GM18873 (cell line): Measurements from ENCODE around the gene BEGAIN.

ENCODE experiments used
- ATAC-seq: cut with Tn5 transposase; IDR thresholded peaks from one replicate; pipeline ENCODE4 v1.9.1; 2021; ENCODE audit warnings: mild to moderate bottlenecking, moderate library complexity, moderate number of reproducible peaks; ENCODE audit not compliant: unreplicated experiment, low FRiP score

BEGAIN gene, protein sequence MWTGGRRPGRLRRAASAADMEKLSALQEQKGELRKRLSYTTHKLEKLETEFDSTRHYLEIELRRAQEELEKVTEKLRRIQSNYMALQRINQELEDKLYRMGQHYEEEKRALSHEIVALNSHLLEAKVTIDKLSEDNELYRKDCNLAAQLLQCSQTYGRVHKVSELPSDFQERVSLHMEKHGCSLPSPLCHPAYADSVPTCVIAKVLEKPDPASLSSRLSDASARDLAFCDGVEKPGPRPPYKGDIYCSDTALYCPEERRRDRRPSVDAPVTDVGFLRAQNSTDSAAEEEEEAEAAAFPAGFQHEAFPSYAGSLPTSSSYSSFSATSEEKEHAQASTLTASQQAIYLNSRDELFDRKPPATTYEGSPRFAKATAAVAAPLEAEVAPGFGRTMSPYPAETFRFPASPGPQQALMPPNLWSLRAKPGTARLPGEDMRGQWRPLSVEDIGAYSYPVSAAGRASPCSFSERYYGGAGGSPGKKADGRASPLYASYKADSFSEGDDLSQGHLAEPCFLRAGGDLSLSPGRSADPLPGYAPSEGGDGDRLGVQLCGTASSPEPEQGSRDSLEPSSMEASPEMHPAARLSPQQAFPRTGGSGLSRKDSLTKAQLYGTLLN

DNA sequence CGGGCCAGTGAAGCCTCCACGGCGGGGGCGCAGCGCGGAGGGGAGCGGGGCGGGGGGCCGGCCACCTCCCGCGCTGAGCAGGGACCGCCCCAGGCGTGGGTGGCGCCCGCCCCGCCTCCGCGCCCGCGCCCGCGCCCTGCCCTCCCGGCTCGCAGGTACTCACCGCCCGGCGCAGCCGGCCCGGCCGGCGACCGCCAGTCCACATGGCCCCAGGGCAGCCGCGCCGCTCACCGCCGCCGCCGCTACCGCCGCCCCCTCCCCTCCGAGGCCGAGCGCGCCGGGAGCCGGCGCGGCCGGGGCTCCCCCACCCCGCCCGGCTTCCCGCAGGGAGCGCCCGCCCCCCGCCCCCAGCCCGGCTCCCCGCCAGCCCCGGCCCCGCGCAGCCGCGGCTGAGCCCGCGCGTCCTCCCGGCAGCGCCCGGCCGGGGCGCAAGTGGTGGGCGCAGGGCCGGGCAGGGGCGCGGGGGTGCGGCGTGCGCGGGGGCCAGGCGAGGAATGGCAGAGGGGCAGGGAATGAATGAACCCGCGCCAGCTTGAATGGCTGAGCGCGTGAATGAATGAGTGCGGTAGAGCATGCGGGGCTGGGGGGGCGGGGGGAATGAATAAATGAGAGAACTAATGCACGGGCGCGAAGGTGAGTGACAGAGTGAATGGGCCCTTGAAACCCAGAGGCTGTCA lies at the start of gene BEGAIN:
BEGAIN (minus strand) TSS at position 332 of the 677 bp plus-strand sequence; CDS start at position 205, 127 bp downstream.
- no peak for ATAC-seq

DNA sequence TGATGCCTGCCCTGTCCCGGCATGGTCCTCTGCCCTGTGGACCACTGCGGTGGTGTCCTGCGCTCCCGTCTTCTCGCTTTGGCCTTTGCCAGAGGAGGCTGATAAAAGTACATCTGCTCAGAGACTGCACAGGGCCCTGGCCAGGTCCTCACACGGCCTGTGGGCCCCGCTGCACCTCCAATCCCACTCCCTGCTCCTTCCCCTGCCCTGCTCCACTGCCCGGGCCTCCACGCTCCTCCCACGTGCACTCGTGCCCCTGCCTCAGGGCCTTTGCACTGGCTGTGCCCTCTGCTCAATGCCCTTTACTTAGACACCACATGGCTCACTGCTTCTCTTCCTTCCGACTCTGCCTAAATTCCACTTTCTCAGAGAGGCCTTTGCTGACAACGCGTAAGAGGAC lies 49.3 kb upstream of the BEGAIN start:
- ATAC-seq, result no peak

DNA sequence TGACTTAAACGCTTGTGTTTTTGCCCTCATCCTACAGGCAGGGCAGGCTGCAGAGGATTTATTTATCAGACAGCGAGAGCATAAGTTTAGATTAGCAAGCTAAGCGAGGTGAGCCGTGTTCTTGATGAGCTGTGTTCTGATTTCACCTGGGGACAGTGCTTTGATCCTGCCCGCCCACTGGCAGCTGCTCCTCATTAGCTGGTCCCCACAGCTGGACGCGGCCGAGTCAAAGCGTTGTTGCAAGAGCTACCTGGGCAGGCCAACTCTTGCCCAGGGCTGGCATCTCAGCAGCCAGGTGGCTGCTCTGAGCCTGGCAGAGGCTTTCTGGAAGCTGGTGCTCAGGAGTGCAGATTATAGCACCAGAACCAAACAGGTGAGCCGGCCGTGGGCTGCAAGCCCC lies 46.8 kb upstream of the BEGAIN start:
- ATAC-seq, result no peak

DNA sequence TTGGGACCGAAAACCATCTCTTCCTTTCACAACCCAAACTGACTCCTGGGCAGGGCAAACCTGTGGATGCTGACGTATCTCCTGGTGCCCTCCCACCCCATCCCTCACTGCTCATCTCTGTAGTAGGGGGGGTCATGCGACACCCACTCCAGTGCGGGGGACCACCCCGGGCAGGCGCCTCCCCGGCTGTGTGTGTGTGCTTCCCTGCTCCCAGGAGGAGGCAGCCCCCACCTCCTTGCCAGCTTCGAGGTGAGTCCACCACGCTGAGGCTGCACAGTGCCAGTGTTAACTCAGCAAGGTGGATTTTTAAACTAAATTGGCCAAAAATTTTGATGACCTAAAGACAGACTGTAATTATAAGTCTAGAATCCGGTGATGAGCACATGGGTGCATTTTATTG lies 46.2 kb upstream of the BEGAIN start:
- no peak for ATAC-seq

DNA sequence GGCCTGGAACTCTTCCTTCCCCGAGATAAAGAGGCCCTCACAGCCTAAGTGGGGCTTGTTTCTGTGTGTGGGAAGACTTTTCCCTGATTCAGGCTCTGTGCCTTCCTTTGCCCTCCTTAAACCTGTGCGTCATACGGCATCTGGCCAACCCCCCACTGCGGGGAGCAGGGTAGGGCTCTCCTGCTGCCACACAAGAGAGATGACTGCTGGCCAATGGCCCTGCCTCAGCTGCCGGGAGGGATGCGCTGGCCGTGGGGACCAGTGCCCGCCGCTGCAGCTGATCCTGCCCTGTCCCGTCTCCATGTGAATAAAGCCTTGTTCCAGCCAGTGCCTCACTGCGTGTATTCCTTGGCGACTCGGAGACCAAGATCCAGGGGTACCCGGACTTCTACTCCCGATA lies 42.5 kb upstream of the BEGAIN start:
- ATAC-seq, result no peak

DNA sequence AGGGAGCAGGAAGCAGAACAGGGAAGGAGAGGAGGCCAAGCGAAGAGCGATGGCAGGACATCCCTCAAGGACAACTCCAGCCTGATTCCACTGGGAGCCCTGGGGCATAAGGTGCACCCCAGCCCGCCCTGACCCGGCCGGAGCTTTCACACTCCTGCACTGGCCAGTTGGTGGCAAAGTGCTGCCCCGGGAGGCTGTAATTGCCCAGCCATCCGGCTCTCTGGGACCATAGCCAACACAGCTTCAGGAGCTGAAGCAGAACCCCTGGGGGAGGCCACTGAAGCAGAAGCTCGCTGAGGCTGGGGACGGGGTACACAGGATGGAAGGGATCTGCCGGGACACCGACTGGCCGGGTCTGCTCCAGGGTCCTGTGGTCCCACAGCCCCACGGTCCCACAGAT lies 41.9 kb upstream of the BEGAIN start:
- no peak for ATAC-seq

DNA sequence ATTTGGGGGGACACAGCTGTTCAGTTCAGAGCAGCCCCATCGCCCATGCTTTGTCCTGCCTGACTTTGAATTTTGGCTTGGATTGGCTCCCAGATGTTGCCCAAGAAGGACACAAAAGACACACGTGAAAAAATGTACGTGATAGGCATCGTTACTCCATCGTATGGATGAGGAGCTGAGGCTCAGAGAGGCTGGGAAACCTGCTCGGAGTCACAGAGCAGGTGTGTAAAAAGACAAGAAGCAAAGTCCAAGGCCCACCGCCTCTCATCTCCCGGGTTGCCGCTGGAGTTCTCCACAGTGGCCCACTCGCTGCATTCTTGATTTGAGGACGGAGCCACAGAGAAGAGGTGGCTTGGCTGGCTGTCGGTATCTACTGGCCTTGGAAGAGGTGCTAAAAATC lies 41.0 kb upstream of the BEGAIN start:
- ATAC-seq, result no peak

DNA sequence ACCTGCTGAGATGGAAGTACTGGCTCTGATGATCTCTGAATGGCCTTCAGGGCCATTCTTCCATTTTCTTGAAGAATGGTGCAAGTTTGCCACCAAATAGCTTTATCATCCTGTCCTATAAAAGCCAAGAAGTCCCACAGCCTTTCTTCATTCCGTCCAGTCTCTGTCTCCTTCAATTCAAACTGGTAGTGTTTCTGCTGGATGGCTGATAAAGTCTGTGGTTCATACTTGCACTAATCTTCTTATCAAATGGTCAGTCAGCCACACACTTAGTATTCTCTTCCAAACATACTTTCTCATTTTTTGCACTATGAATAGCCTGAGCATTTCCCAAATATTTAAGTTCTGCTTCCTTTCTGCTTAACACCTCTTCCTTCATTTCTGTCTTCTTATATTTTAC lies 39.4 kb upstream of the BEGAIN start:
- no peak for ATAC-seq

DNA sequence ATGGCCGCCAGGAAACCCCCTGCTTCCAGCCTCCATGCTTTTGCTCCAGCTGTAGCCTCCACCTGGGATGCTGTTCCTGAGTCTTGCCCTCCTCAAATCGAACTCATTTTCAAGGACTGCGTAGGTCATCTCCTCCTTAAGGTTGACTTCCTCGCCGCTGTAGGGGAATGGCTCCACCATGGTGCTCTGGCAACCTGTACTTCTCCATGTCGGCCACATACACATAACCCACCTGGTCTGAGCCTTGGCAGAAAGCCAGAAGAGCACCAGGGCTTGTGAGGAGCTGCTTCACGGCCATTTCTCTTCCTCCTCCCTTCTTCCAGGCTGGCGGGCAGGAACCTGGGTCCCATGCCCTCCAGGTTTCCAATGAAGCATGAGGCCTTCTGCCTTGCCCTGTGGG lies 36.7 kb upstream of the BEGAIN start:
- no peak for ATAC-seq

DNA sequence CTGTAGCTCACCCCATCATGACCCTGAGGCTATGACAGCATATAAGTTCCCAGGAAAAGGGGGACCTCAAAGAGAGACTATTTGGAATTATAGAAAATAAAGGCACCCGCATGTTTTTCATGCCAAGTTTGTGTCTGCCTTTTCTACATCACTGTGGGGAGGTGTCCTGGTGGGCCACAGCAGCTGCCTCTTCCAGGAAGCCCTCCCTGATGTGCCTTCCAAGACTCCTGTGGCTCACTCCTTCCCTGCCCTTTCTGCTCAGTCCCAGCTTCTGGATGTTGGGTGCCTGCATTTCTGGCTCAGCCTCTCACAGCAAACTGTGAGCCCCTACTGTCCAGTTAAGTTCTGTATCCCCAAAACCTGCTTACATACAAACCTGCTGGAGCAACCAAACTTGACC lies 36.3 kb upstream of the BEGAIN start:
- ATAC-seq, result no peak

DNA sequence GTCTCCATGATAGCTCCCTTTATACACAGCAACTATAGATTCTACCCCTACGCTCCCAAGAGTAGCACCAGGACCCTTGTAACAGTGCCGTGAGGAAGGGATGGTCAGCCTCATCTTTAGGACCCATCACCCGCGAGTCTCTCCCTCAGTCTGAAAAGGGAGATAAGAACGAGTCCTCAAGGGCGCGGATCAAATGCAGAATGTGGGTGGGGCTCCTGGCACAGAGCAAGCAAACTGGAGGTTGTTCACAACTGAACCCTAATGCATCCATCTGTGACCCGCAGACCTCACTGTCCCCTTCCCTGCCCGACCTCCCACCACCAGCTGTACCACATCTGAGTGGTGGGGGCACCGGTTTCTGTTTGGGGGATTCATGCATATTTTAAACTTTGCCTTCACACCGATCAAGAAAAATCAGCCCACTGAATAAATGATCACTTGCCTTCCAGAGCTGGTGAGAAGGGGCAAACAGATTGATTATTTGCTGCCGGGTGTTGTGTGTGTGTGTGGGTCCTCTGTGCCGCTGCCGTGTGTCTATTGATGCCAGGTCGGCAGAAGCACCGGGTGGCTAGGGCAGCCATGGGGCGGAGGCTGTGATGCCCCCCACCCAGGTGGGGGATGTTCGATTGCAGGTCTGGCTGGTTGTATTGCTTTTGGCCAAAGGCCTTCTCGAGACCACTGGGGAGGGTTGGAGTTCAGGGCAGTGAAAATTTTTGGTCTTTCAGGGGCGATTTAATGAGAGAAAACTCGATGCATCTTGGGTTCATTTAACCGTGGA lies 35.7 kb upstream of the BEGAIN start:
- no peak for ATAC-seq

DNA sequence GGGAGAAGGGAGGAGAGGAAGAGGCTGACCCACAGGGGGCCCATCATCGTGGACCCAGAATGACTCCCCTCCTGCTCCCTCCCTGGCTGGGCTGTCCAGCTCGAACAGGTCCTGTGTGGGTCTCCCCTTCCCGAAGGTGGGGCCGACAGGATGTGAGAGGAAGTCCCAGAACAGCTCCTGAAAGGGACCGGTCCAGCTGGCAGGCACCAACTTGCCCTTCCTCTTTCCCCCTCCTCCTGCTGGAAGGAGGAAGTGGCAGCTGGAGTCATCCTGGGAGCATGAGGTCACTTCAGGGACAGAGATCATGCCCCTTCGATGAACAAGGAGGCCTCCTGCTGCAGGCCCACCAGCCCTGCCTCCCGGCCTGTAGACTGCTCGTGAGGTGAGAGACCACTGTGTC lies 35.0 kb upstream of the BEGAIN start:
- ATAC-seq, result no peak

DNA sequence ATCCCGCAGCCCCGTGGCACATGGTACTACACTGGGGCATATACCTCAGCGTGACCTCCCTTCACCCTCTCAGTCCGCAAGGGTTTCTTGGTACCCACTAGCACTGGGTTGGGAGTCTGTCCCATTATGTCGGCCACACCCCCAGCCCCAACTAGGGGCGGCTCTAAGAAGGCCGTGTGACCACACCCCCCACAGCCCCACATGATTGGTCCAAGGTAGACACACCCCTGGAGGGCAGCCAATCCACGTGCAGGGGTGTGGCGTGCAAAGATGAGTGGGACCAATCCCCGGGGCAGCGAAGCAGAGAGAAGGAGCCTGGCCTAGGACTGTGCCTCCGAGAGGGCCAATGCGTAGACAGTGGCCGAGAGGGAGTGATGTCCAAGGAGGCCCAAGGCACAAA lies 34.6 kb upstream of the BEGAIN start:
- ATAC-seq, result no peak

DNA sequence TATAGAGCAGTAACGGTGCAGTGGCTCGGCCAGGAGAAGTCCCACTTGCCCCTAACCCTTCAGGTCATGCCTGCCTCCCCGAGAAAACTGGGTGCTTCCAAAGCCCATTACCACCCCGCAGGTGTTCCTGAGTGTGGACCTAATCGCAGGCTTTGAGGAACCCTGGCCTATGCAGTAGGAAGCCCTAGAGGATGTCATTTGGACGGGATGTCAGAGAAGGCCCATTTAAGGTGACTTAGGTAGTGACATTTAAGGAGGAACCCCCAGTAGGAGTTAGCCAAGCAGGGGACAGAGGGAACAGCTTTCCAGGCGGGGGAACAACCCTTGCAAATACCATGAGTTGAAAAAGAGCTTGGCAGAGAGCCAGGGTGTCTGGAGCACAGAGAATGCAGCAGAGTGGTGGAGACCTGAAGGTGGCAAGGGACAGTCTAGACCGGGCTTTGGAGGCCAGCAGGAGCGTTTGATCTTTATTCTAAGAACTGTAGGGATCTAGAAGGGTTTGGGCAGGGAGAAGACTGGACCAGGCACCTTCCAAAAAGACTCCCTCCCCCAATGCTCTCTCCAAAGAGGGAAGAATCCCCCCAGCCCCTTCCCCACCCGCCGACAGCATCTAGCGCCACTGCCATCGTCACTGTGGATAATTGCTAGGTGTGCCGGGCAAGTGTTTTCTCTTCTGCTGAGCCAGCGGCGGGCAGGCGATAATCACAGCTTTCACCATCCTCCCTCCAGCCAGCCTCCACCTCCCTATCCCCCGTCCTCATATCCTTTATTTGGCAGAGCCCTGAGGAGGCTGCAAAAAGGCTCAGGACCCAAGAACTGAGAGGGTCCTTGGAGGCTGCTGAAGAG lies 33.3 kb upstream of the BEGAIN start:
- no peak for ATAC-seq

DNA sequence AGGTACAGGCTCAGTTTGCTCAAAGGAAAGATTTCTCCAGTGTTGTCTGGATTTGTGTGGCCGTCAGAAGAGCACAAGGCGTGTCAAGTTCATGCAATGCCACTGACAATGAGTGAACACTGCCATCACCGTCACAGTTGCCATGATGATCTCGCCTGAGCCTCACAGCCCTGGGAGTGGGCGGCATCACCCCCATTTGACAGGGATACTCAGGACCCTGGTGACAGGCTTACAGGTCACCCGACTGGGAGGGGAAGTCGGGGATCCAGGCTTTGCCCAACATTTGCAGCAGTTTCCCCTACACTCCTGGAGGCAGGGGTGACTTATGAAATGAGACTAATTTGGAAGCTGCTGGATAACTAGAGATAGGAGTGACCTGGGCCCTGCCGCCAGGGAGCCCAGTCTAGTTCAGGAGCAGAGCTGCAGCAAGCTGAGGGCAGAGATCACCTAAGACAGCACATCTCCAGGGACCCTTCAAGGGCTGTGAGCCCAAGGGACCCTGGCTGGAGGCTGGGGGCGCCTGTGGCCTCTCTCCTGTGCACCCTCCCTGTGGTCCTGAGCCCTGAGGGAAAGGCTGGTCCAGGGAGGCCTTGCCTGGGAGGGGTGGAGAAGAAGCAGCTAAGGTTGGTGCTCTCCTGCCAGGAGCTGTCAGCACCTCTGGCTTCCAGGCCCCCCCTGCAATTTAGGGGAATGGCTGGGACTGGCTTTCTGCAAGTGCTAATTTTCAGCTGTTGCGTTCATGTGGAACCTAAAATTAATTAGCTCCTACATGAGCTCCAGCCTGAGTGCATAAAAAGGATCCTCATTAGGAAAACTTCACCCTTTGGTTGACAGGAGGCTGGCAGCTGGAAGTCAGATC lies 32.4 kb upstream of the BEGAIN start:
- ATAC-seq, result no peak

DNA sequence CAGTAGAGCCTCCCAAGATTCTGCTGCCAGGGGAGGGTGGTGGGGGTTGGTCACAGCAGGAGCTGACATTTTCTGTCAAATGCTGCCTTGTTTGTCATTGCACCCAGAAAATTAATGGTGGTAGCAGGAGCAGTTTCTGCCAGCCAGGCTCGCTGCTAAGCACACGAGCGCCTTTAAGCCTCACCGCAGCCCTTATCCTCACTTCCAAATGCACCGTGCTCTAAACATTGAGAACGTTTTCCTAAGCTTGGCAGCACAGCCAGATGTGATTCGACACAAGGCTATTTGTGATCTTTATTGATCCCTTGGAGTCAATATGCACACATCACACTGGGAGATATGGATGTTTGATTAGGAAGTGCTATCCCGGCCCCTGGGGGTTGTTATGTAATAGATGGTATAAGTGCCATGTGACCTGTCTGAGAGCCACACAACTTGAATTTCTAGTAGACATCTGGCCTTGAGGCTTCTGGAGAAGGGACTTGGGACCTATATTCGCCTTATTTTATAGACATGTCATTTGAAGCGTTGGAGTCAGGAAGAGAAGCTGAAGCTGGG lies 31.6 kb upstream of the BEGAIN start:
- ATAC-seq, result no peak

DNA sequence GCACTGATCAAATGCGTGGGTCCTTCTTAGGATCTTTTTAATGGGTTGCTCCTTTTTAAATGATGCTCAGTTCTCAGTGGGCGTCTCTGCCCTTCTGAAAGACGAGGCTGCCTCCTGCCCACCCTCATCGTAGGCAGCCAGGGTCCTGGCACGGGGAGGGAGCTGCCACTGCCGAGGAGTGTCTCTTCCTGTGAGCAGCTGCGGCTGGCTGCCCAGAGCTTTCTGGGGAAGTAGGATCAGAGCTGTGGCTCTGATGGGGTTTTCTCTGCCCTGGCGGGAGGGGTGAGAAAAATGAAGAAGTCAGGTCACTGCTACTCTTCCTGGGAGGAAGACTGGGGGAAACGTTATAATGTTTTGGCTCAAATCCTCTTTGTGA lies 31.1 kb upstream of the BEGAIN start:
- no peak for ATAC-seq

DNA sequence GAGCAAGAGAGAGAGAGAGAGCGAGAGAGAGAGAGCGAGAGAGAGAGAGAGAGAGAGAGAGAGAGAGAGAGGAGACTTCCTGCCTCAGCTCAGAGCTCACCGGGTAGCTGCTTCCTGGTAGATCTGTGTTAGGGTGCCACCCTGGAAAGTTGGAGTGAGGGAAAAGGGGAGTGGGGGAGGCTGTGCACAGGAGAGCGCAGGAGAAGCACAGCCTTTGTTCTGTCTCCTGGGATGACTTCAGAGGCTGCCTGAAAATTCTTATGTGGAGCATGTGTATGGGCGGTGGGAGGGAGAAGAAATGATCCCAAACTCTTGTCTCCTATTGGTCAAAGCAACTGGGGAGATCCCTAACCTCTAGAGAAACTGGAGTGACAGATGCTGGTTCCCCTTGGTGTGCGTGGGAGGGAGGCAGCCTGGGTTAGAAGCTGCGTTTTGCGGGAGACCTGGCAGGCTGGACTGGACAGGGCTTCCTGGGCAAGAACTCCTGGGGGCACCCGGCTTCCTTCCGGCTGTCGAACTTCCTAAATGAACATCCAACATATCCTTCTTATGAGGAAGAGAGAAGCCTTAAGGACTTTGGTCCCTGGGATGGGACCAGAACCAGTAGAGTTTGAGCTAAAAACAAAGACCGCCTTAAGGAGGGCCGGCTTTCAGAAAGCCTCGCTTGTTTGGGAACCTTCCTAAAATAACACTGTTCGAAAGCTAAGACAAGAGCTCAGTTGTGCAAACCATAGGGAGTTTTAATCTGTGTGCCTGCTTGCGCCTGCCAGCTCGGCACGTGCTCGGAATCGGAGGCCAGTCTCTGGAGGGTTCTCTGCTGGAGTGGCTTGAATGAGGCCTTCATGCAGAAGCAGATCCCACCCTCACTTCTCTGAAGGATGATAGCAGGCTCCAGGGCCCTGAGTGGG lies 30.4 kb upstream of the BEGAIN start:
- ATAC-seq, result no peak
